GM11168 (cell line): Measurements from ENCODE around the gene BRF1.

ENCODE experiments used
- in situ Hi-C: fragments of 300-500 bp; cut with MboI; formaldehyde crosslinking; loops from one replicate; pipeline ENCODE4 v1.12.0; 2022; ENCODE audit warnings: low sequenced_read_pairs; ENCODE audit not compliant: unreplicated experiment

The BRF1 gene

DNA sequence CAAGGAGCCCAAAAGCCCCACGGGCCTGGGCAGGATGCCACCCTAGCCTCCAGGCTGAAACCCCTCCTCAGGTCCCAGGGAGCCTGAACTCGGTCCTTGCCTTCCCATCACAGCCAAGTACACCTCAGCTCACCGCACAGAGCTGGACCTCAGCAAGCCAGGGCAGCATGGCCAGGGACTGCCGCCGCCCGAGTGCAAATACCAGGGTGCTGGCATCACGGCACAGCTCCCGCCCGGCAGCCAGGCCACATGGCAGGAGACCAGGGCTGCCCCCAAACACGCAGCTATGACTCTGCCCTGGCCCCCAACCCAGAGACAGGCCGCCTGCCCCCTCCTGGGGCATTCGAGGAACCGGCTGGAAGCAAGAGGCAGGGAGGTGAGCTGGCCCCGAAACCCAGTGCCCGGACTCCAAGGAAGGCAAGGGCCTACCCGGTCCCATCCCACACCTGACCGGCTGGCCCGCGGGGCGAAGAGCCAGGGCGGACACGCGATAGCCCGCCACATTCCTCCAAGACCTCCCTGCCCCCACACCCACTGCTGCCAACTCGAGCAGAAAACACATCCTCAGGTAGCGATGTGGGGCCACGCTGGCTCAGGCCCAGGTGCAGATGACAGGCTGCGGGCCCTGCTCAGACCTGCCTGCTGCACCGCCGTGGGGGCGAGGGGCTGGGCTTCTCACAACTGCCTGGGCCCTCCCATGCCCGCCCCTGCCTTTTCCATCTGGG is 134.9 kb downstream of the BRF1 start:
- in situ Hi-C loops = no loop called here

DNA sequence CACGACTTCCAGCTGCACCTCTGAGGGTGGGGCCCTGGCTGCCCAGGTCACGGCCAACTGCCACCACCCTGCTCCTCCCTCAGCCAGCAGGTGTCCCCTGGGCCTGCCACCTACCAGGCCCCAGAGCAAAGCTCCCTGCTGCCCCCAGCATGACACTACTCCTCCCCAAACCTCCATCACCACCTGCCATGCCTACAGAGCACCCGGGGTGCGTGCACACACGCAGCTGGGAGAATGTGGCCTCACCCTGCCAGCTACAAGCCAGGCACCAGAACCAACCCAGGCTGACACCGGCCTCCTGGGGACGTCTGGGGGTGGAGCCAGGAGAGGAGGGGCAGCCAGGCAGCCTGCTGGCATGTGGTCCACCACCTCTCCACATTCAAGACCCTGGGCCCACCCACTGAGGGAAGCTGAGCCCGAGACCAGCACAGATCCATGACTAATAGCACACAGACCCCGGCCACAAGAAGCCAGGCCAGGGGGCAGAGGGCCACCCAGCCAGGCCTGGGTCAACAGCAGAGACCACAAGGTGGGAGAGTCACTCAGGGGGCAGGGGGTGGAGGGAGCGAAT is 135.6 kb downstream of the BRF1 start:
- in situ Hi-C loops = no loop called here

DNA sequence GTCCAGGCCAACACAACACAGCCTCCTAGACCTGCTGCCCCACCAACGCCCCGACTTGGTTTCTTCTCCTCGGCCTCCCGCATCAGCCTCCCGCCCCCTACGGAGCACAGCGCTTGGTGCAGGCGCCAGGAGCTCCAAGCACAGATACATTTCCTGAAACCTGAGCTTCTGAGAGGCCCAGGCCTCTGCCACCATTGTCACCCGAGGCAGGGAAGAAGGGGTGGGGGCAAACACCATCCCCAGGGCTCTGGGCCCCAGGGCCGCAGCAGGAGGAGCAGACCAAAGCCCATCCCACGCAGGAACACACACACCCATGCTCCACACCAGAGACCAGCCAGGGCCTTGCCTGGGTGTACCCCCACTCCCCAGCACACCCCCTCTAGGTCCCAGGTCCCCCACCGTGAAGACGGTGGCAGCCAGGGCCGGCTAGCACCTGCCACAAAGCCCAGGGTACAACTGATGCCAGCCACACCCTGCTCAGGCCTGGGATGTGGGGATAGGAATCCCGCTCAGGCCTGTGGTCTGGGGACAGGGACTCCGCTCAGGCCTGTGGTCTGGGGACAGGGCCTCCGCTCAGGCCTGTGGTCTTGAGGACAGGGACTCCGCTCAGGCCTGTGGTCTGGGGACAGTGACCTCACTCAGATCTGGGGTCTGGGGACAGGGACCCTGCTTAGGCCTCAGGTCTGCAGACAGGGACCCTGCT is 137.6 kb downstream of the BRF1 start:
- in situ Hi-C loops = no loop called here

DNA sequence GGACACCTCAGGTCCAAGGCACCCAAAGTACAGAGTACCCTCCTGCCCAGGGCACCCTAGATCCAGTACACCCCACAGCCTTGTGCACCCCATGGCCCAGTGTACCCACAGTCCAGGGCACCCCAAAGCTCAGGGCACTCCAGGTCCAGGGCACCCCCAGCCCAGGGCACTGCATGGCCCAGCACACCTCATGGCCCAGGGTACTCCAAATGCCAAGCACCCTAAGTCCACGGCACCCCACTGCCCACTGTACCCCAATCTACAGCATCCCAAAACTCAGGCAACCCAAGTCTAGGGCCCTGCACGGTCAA is 138.2 kb downstream of the BRF1 start:
- in situ Hi-C loops = no loop called here

DNA sequence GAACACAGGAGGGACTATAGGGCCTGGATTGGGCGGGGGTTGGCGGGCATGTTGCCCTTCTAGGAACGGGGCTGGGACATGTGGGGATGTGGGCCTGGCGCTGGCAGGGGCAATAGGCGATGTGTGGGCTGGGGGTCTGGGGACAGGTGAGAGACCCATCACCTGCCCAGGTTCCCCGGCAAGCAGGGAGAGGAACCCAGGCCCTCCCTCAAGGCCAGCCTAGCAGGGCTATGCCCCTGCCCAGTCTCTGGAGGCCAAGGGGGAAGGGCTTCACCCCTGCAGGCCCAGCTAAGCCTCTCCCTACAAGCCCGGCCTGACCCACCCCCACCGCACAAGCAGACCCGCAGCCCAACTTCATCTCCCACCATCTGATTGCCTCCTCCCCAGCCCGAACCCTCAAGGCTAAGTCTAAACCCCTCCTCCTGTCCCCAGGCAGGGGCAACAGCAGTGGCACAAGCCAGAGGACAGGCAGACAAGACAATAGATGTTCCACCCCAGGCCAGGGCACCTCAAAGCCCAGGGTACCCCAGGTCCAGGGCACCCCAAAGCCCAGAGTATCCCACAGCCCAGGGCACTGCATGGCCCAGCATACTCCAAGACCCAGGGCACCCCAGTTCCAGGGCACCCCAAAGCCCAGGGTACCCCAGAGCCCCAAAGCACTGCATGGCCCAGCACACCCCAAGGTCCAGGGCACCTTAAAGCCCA is 138.7 kb downstream of the BRF1 start:
- in situ Hi-C loops = no loop called here

DNA sequence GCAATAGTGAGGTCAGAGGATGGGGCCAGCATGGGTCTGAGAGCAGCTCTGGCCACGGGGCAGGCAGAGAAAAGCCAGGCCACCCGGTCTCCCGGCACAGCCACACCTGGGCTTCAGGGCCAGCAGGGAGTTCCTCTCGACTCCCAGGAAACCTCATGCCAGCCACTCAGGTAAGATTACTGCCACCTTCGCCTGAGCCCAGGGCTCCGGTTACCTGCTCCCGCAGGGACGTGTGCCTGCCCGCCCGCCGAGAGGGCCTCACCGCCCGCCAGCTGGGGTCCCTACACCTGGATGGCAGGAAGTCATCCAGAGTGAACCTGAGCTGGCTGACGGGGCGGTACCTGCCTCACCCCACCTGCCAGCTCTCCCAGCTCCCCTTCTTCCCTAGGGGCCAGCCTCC is 139.5 kb downstream of the BRF1 start:
- in situ Hi-C loops = no loop called here

DNA sequence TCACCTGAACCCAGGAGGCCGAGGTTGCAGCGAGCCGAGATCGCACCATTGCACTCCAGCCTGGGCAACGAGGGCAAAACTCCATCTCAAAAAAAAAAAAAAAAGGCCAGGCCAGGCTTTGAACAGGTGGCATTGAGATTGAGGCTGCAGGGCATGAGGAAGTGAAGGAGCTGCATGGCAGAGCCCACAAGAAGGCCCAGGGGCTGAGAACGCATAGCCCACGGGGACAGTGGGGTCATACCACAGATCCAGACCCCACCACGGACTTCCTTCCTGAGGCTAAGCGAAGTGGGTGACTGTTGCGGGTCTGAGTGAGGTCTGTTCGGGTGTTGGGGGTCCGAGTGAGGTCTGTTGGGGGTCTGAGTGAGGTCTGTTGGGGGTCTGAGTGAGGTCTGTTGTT is 140.0 kb downstream of the BRF1 start:
- in situ Hi-C loops = no loop called here

DNA sequence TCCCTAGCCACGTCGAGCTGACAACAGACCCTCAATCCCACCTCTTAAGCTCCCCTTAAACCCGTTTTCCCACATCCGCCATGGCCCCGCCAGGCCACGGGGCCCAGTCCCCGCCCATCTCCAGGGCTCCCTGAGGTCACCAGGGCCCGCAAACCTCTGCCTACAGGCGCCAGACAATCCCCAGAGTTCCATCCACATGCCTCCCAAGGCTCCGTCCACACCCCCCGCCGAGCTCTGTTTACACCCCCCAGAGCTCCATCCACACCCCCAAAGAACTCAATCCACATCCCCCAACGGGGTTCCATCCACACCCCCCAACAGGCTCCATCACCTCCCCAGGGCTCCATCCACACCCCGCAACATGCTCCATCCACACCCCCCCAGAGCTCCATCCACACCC is 141.5 kb downstream of the BRF1 start:
- in situ Hi-C loops = no loop called here
